Fibroblast of pulmonary artery (primary cell): ENCODE data around the gene MBP.

ENCODE experiments used
- DNase-seq: peaks from one replicate; pipeline ENCODE4 v3.0.0-alpha.2; 2010; ENCODE audit warnings: low read depth
- H3K4me3 ChIP-seq: replicated peaks from 2 replicates; pipeline ENCODE4 v1.5.1; 2011; ENCODE audit warnings: low read depth, mild to moderate bottlenecking, control low read depth, low read length, moderate library complexity
- CTCF ChIP-seq: IDR thresholded peaks from 2 replicates; pipeline ENCODE4 v1.5.1; 2011; ENCODE audit warnings: mild to moderate bottlenecking, control low read depth, low read length, inconsistent platforms; ENCODE audit errors: missing control alignments

Gene MBP

GRCh38 chr18:77033575-77033974 lies 99.0 kb downstream of the MBP start:
- no peak overlapping the region for H3K4me3 ChIP-seq
- TF ChIP-seq CTCF = no peak
- DNase-seq = no peak

DNA sequence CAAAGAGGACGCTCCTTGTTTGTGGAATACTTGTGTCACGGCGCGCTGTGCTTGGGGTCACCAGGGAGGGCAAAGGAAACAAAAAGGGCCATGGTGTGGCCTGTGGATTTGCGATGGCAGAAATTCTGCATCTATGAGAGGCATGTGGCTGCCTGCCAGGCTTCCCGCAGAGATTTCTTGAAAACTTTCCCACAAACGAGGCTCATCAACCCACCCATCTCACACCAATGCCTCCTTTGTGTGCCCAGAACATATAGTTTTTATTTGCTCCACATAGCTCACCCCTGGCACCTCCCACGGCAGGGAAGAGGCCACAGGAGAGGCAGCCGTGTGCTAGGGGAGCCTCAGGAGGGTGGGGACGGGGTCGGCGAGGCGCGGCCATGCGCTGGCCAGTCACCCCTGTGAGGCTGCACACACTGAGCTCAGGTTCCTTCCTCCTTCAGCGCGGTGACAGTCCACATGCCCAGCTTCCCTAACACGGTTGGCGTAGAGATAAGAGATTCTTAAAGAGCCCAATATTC lies 100.3 kb downstream of the MBP start:
- no peak for TF ChIP-seq CTCF
- no peak overlapping the region for H3K4me3 ChIP-seq
- no peak for DNase-seq

- DNase-seq = no peak
- no peak overlapping the region for H3K4me3 ChIP-seq
- TF ChIP-seq CTCF = no peak
Observed at GRCh38 chr18:77031662-77032061, 100.9 kb downstream of the MBP start.

GRCh38 chr18:77030201-77030600 lies 102.4 kb downstream of the MBP start:
- no peak for DNase-seq
- TF ChIP-seq CTCF = no peak
- H3K4me3 ChIP-seq = no peak overlapping the region

- no peak for DNase-seq
- TF ChIP-seq CTCF = no peak
- H3K4me3 ChIP-seq = no peak overlapping the region
Observed at GRCh38 chr18:77025831-77026363, 106.7 kb downstream of the MBP start.

DNA sequence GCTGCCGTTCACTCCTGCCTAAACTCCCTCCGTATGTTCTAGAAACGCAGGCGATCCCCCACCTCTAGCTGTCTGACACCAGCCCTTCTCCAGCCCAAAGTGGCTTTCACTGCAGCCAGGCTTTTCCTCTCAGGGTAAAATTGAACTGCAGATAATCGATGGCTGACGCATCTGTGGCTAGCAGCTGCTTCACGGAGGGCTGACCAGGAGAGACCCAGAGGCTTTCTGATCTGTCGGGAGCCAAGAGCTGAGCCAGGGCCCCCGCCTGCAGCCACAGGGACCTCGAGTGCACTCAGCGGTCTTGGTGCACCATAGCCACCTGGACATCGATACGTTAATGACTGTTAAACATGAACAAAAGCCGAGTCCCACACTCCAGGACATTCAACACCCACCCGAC lies 107.5 kb downstream of the MBP start:
- no peak overlapping the region for H3K4me3 ChIP-seq
- TF ChIP-seq CTCF = no peak
- DNase-seq = no peak

DNA sequence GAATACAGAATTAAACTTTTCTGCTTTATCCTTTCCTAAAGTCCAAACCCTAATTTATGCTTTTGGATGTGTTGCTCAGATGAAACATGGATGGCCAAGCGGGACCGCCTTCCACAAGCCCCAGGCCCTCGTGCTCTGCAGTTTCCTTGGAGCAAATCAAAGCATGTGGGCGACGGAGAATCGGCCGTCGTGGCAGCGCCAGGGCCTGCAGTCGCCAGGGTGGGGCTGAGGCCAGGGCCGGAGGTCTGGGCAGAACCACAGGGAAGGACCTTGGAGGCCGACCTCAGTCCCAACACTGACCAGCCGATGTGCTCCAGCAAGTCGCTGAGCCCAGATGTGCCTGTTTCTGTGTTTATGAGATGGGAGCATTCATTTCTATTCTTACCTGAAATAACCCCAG lies 108.1 kb downstream of the MBP start:
- H3K4me3 ChIP-seq = no peak overlapping the region
- TF ChIP-seq CTCF = no peak
- no peak for DNase-seq
